Right kidney (tissue), 1 donor: Measurements from ENCODE around the gene CCND1.
"Not testable (repeated sequence)": the region's sequence is repeated elsewhere in the genome, so short reads cannot be mapped to it uniquely, and the experiment has no call there.

Experiments used
- DNase-seq: peaks from one replicate; pipeline ENCODE4 v3.0.0-alpha.2; 2016

CCND1 gene

GRCh38 chr11:69689484-69690319 lies 48.7 kb downstream of the CCND1 start:
- no peak for DNase-seq

- DNase-seq = no peak
These were observed 50.5 kb downstream of the CCND1 start for GRCh38 chr11:69691463-69691862.

GRCh38 chr11:69692422-69692821 lies 51.5 kb downstream of the CCND1 start:
- DNase-seq = no peak

- no peak for DNase-seq
These were observed 53.8 kb downstream of the CCND1 start for GRCh38 chr11:69694781-69695180.

- DNase-seq = no peak
These were observed 54.6 kb downstream of the CCND1 start for GRCh38 chr11:69695581-69695980.

- not testable (repeated sequence) for DNase-seq
These were observed 55.0 kb downstream of the CCND1 start for GRCh38 chr11:69695995-69696394.

GRCh38 chr11:69696749-69697468 lies 56.0 kb downstream of the CCND1 start:
- DNase-seq = no peak

GRCh38 chr11:69697469-69697843 lies 56.5 kb downstream of the CCND1 start:
- DNase-seq = no peak

- DNase-seq = no peak
These were observed 56.9 kb downstream of the CCND1 start for GRCh38 chr11:69697861-69698260.

GRCh38 chr11:69698362-69698761 lies 57.4 kb downstream of the CCND1 start:
- DNase-seq = no peak

- DNase-seq = no peak
These were observed 58.3 kb downstream of the CCND1 start for GRCh38 chr11:69699213-69699612.

GRCh38 chr11:69700278-69701140 lies 59.6 kb downstream of the CCND1 start:
- peak; percentile 67 for DNase-seq

- DNase-seq = peak; percentile 57
These were observed 61.3 kb downstream of the CCND1 start for GRCh38 chr11:69702239-69702691.

GRCh38 chr11:69702769-69703452 lies 62.0 kb downstream of the CCND1 start:
- peak; percentile 59 for DNase-seq

- no peak for DNase-seq
These were observed 62.5 kb downstream of the CCND1 start for GRCh38 chr11:69703453-69703767.
